C4-2B (cell line): ENCODE results near the gene MVB12B.

Experiments used
- H3K27ac ChIP-seq: fragments of 450-650 bp; 2 replicates; pipeline ENCODE4 v1.5.1; 2017
- CTCF ChIP-seq: fragments of 450-650 bp; conservative IDR thresholded peaks from 2 replicates; pipeline ENCODE4 v1.5.1; 2017; ENCODE audit warnings: mild to moderate bottlenecking
- ZFX ChIP-seq: fragments of 450-650 bp; IDR thresholded peaks from 2 replicates; pipeline ENCODE4 v1.6.1; 2017

Gene MVB12B

GRCh38 chr9:126293522-126293889 is 33.1 kb upstream of the MVB12B start:
- TF ChIP-seq ZFX: no peak
- peak; percentile 38 for TF ChIP-seq CTCF
- no peak overlapping the region for H3K27ac ChIP-seq

GRCh38 chr9:126294331-126295081 is 32.1 kb upstream of the MVB12B start:
- no peak for TF ChIP-seq ZFX
- TF ChIP-seq CTCF: no peak
- no peak overlapping the region for H3K27ac ChIP-seq

GRCh38 chr9:126295082-126295477 is 31.5 kb upstream of the MVB12B start:
- TF ChIP-seq CTCF: no peak
- TF ChIP-seq ZFX: no peak
- H3K27ac ChIP-seq: no peak overlapping the region

DNA sequence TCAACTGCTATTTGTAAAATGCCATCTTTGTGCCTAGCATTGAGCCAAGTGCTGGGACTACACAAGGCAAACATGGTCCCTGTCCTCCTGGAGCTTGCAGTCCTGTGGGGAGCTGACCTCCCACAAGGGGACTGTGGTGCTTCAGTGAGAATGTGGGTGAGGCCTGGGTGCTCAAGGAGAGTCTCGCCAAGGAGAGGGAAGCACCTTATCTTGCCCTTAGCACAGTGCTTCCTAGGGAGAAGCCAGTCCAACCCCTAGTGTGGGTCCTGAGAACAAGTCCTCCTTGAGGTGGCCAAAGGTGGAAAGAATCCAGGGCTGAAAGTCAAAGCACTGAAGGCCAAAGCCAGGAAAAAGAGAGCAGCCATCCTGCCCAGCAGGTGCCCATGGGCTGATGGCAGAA is 31.1 kb upstream of the MVB12B start:
- TF ChIP-seq CTCF (no peak), ZFX (no peak)

DNA sequence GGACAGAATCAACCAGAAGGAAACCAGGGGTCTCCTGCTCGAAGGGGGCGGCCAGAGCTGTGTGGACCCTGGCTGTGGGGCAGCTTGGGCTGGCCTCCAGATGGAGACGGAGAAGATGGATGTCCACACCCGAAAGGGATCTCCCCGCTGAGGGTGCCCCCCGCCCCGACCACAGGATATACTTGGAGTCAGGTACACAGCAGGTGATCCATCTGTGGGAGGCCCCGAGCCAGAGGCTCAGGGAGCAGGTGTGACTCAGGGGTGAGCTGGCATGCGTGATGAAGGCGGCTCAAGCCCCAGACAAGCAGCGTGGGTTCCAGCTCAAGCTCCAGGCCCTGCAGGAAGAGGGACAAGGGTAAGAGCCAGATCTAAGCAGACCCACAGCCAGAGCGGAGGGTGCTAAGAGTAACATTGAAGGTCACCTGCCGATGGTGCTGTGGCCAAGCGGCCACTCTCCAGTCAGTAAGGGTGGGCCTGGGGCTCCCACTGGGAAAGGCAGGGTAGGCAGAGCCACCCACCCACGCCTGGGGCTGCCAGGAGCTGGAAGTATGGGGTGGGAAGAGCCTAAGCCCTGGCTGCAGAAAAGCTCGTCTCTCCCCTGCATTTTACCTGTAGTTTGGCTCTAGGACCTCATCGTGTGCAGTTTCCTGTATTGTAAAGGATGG is 30.6 kb upstream of the MVB12B start:
- TF ChIP-seq ZFX: no peak
- no peak for TF ChIP-seq CTCF
- H3K27ac ChIP-seq: no peak overlapping the region

More for the DNA sequence above, 31.1 kb upstream of the MVB12B start:
- no peak overlapping the region for H3K27ac ChIP-seq

GRCh38 chr9:126296687-126297086 is 29.9 kb upstream of the MVB12B start:
- H3K27ac ChIP-seq: no peak overlapping the region
- TF ChIP-seq ZFX (no peak), CTCF (no peak)

GRCh38 chr9:126297661-126298060 is 29.0 kb upstream of the MVB12B start:
- no peak overlapping the region for H3K27ac ChIP-seq
- TF ChIP-seq CTCF (no peak), ZFX (no peak)
